ACHN (cell line): Measurements from ENCODE around the gene ANKS1B.
"Not testable (repeated sequence)": the region's sequence is repeated elsewhere in the genome, so short reads cannot be mapped to it uniquely, and the experiment has no call there.

Experiments
- DNase-seq: peaks from one replicate; pipeline ENCODE4 v3.0.0-alpha.2; 2015
- in situ Hi-C: cut with HindIII; loops from 2 replicates; pipeline ENCODE4 v1.10.0; 2017; ENCODE audit warnings: low sequenced_read_pairs, low pct_ligation_motif_present, low pct_unique_long_range_greater_than_20kb

ANKS1B gene

DNA sequence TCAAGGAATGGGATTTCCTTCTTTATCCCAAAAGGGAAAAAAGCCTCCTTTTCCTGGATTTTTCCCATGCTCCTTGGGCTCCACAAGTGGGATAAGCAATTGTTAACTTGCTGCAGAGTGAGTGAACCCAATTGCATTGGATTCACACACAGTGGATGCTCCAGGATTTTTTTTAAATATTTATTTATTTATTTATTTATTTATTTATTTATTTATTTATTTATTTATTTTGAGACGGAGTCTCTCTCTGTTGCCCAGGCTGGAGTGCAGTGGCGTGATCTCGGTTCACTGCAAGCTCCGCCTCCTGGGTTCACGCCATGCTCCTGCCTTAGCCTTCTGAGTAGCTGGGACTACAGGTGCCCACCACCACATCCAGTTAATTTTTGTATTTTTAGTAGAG lies 1027.6 kb downstream of the ANKS1B start:
- in situ Hi-C loops, result not testable (repeated sequence)

DNA sequence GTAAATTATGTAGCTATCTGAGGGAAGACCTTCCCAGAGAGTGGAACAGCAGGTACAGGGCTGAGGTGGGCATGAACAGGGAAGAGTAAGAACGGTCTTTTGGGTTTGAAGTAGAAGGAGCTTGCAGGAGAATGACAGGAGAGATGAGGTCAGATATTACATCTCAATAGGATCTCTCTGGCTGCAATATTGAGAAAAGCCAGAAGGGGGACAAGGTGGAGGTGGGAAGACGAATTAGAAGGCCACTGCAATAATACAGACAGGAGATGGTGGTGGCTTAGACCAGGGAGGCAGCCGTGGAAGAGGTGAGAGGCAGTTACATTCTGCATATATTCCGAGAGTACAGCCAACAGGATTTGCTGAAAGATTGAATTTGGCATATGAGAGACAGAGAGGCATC lies 1029.5 kb downstream of the ANKS1B start:
- in situ Hi-C loops, result no loop called here
- DNase-seq, result peak; percentile 61

More for the DNA sequence above, 1027.6 kb downstream of the ANKS1B start:
- not testable (repeated sequence) for DNase-seq

DNA sequence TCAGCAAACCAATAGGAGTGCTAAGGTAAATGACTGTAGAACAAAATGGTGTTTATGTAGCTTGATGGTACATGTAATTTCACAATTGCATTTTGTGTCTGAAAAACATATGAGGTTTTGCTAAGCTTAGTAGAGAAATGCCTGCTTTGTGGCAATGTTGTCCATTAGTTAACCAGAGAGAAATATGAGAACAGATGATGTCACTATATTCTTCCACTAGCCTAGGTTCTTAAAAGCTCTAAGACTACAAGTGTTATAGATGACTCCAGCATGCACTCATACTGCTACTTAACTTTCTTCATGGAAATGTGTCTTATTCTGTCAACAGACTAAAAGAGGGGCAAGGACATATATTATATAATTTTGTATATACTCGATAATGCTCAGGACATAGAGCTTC lies 1030.2 kb downstream of the ANKS1B start:
- in situ Hi-C loops, result no loop called here
- DNase-seq, result no peak

DNA sequence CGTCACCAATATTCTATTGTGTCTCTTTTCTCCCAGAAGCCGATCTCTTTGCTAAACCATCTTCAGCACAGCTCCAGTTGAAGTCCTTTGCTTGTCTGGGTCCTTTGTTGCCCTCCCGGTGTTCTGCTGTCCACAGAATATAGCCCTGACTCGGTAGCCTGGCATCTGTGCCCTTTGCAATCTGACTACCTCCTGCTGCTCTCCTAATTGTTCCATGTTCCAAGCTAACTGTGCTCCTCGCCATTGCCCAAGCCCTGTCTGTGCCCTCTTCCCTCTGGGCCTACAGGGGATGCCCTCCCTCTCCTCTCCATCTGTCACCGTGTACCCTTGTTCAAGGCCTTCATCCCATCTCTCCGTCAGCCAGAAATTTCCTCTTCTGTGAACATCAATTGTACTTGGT lies 1033.3 kb downstream of the ANKS1B start:
- in situ Hi-C loops, result no loop called here
- no peak for DNase-seq

DNA sequence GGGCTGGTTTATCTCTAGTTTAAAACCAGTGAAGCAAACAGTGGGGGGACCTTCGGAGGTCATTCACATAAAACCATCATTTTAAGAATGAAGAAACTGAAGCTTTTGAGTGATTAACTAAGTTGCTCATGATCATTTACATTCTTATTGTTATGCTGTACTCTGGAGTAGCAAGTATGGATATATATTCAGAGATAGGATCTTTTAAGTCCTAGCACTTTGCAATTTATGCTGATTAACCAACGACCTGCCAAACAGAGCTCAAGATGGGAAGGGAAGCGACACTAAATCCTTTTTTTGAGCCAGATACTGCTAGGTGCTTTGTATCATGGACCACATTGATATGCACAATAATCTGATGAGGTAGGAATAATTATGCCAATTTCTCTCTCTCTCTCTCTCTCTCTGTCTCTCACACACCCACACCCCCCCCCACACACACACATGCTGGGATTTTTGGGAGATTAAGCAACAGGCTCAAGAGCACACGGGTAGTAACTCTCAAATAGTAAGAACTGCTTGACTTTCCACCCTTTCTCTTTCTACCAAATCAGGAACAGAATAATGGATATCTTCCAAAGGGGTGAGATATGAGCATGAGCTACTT lies 1036.3 kb downstream of the ANKS1B start:
- in situ Hi-C loops, result no loop called here
- no peak for DNase-seq

DNA sequence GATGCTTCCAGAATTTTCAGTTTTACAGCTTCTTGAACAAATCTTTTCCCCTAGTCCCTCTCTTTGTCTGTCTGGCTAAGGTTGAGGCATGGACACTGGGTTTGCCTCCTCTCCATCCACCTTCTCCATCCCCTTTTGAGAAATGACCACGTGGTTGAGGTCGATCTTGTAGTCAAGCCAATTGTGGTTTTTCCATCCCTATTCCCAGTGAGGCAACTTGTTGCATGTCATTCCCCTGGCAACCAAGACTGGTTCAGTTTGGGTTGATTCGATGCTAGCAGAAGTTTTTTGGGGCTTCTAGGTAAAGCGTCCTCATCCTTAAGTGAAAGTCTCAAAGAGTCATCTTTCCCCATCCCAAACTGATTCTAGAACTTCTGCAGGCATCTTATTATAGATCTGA lies 1038.9 kb downstream of the ANKS1B start:
- no peak for DNase-seq

DNA sequence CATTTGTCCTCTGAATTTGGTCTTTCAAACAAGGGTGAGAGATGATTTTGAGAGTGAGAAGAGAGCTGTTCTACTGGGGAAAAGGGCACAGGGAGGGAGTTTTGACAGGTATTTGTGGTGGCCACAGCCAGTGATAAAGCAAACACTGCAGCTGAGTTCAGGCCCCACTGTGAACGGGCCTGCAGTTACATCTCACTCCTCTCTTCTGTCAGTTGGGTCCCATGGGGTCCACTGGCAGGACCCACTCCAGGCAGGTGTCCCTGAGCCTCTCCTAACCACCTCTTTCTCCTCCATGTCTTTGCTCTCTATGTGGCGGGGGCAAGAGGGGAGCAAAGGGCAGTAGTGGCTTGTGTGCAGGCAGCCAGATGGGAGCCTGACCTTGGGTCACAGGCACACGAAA lies 1044.8 kb downstream of the ANKS1B start:
- no peak for DNase-seq
- in situ Hi-C loops, result no loop called here

More for the DNA sequence above, 1038.9 kb downstream of the ANKS1B start:
- in situ Hi-C loops, result no loop called here

DNA sequence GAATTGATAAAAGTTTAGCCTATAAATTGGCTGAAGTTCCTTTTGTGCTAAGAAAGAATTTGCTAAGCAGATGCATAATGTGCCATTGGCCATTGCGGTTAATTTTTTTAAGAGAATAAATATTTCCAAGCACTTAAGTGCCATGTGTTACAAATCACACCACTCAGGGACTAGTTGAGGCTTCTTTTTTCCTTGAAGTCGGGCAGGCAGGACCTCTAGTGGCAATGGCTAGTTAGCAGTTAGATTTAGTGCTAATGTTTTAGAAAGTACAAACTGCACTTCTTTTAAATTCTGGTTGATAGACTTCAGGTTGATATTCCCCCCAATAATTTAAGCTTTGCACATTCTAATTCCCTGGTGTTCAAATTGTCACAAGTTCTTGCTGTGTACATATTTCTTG lies 1045.4 kb downstream of the ANKS1B start:
- in situ Hi-C loops, result no loop called here
- DNase-seq, result peak; percentile 52

DNA sequence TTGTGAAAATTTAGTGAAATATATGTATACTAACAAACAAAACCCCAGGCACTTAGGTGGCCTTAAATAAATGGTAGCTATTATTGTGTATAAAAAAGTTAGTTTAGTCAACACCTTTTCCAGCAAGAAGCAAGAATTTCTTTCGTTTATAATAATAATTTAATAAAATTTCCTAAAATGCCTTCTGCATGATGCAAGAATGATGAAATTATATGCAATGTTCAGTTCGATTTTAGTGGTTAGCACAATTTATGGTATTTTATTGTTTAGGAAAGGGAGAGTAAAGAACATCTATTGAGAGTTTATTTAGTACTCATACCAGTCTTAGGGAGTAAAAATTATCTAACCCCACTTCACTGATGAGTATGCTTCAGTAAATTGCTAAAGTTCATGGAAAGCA lies 1048.9 kb downstream of the ANKS1B start:
- in situ Hi-C loops, result no loop called here
- no peak for DNase-seq

DNA sequence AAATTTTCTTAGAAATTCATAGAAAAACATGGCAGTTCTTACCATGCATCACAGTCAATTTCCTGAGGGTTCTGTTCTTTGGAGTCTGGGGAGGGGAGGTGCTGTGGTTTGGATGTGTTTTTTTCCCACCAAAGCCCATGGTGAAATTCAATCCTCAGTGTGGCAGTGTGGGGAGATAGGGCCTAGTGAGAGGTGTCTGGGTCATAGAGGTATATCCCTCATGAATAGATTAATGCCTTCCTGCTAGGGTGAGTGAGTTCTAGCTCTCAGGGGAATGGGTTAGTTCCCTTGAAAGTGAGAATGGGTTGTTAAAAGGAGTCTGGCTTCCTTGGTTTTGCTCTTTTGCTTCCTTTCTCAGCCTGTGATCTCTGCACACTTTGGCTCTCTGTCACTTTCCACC lies 1061.9 kb downstream of the ANKS1B start:
- in situ Hi-C loops, result no loop called here
- DNase-seq, result no peak

DNA sequence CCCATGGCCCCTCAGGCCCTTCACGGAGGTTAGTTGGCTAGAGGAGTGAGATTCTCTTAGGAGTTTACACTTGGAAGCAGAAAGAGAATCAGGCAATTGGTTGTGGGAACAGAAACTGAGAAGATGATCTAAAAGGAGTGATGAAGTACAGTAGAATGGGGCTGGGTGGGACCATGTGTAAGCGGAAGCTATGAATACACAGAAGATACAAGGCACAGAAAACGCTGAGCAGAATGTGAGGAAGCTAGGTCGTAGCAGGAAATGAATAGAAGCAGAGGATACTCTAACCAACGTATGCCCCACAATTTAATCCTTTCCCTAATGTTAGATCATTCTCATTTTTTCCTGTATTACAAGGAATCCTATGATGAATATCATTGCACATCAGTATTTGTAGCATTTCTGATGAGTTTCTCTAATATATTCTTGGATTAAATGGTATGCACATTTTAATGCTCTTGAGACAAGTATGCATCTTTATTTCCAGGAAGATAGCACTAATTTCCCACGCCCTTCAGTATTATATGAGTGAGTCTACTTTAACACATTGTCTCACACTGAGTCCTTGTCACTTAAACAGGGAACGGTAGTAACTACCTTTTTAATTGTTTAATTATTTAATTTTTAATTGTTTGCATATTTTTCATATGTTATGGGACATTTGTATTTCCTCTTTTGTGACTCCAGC lies 1066.4 kb downstream of the ANKS1B start:
- DNase-seq, result no peak
- in situ Hi-C loops, result no loop called here

DNA sequence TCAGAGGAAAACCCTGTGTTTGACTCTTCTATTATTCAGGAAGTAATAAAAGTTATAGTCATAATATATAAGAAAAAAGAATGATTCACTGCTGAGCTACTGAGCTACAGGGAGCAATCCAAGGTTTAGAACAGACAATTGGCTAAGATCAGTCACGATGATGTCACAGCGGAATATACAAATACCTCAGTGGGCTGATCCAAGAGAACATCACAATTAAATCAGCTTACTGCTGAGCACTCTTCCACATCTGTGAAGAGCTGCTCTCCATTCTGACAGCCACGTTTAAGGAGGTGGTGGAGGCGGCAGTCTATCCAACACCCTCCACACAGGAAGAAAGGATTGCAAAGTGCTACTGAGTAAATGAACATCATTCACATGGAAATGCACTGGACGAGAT lies 1068.6 kb downstream of the ANKS1B start:
- no peak for DNase-seq
- in situ Hi-C loops, result no loop called here

DNA sequence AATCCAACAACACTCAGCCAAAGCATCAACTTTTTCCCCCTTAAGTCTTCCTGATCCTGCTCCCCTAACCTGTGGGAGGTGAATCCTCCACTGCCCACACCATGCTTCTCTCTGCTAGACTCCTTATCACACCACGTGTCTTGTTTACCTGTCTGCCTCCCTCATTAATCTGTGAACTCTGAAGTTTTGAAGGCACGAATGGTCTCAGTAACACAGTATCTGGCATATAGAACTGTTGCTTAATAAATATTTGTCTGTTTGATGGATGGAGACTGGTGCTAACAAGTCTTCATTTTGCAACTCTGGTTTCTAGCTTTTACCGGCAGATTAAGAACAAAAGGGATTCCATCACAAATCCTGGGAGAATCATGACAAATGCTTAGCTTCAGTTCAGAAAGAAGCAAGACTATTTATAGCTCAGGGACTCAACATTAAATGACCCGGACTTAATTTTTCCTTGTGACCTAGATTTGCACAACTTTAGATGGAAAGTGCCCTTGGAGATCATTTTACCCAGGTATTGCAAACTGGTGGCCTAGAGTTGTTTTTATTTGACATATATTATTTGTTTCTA lies 1072.2 kb downstream of the ANKS1B start:
- in situ Hi-C loops, result no loop called here
- no peak for DNase-seq

DNA sequence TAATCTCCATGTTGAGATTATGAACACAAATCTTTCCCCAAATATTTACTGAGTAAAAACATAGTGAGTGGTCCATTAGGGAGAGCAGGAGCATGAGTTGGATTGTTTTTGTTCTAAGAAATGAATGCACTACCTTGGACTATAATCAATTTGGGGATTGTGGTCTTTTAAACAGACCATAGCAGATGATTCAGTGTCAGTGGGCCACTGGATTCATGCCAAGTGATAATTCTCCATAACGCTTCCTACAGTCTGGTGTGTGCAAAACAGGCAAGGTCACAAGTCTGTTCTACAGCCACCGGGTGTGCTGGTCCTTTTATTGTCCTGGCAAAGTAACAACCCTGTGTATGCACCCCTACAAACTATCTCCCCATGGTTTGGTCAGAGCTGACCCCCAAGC lies 1073.3 kb downstream of the ANKS1B start:
- no peak for DNase-seq
- in situ Hi-C loops, result no loop called here

DNA sequence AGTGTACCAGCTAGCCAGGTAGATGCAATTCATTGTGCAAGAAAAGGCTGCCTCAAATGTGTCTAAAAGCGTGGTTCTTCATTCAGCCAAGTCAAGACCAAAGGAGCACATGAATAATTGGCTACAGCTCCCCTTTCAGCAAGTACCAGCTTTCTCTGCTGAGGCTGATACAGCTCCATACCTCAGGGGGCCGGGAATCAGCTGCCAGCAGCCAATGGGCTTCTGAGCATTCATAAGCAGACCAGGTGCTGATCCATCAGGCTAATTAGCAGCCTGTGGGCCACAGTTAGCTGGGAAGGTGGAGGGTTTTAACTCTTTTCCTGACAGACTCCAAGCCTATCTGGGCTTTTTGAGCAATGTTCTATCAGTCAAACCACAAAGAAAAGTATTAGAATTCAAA lies 1075.0 kb downstream of the ANKS1B start:
- no peak for DNase-seq
- in situ Hi-C loops, result no loop called here

DNA sequence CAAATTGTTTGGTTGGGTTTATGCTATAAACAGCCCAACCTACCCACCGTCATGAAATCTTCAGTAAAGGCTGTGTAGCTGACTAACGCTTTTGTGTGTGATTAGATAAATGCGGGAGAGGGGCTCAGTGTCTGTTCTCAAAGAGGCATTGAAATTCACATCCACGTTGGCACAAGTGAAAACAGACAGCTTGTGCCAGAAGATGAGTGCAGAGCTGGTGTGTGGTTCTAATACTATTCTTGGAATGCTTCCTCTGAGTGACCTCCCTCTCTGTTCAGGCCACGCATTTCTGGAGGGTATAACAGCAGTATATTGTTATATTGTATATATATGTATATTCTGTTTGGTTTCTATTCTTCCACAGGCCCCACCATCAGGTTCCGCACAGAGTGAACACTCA lies 1075.9 kb downstream of the ANKS1B start:
- DNase-seq, result no peak
- in situ Hi-C loops, result no loop called here

DNA sequence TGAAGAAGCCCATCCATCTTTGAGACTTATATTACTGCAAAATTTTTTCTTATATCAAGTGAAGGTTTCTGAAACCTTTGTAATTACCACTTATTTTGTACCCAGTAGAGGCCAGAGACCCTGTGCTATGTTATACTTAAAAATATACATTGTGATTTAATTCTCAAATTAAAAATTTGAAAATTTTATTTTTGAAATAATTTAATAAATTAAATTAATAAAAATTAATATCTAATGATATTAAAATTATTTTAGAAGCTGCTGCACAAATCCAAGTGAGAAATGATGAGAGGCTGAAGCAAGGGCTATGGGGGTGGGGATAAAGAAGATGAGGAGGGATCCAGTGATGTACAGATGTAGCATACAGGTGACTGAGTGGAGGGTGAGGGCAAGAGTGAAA lies 1080.9 kb downstream of the ANKS1B start:
- in situ Hi-C loops, result no loop called here
- DNase-seq, result no peak

DNA sequence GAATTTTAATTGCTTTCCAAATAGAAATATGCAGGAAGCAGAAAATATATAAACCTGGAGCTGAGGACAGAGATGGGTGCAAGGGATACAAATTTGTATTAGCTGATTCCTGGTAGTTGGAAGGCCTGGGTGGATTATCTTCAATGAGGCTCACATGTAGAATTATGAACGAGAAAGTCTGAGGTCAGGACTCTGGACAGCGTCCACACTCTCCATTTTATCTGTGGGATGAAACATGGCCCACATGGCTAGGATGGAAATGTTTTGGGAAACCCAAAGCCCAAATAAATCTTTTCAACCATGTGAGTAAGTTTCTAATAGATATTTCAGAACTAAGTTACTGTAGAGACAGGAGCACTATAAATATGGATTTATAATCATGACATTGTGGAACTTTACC lies 1083.5 kb downstream of the ANKS1B start:
- DNase-seq, result peak; percentile 14
- in situ Hi-C loops, result no loop called here

DNA sequence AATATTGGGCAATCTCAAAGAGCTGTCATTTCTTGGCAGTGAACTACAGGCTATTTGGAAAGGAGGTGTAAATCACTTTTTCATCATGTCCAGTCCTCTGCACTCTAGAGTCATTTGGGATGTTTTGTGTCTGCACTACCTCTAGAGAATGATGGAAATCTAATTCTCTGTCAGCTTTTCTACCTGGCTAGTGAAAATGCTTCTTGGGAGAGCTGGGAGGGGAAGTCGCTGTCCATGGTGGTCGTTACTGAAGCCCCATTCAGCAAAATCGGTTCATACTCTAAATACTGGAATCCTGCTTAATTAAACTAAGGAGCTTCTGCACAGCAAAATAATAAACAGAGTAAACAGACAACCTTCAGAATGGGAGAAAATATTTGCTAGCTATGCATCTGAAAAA lies 1087.8 kb downstream of the ANKS1B start:
- peak; percentile 13 for DNase-seq
- in situ Hi-C loops, result no loop called here

DNA sequence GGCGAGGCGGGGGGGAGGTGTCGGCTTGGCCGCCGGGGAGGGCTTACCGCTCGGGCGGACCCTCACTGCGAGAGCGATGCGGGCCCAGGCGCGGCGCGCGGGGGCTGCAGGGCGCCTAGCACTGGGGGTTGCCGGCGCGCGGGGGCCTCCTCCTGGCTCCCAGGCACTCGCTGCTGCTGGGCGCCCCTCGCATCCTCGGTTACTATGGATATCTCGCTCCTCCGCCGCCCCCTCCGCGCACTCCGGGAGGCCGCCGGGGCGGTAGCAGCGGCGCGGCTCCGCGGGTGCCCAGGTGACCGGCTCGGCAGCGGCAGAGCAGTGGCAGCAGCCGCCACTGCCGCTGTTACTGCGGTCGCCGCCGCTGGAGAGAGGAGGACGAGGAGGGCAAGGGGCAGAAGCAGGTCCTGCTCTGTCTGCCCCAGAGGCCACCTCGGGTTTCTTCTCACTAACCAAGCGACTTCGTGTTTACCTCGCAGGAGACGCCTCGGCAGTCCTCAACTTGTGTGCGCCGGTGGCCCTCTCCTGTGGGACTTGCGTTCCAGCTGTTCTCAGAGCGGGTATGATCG lies 1089.6 kb downstream of the ANKS1B start:
- in situ Hi-C loops, result no loop called here
- DNase-seq, result no peak
